HTR-8/SVneo (cell line): ENCODE results near the gene LRMDA.
"Not testable (repeated sequence)": the region's sequence is repeated elsewhere in the genome, so short reads cannot be mapped to it uniquely, and the experiment has no call there.

Source experiments
- DNase-seq: peaks from one replicate; pipeline ENCODE4 v3.0.0; 2011; ENCODE audit warnings: low spot score, mixed read lengths; ENCODE audit not compliant: insufficient read length
- FAIRE-seq: peaks from 2 replicates; lab custom pipeline; 2011; peaks lifted over from hg19 to GRCh38; lab: Jason Lieb, UNC

The LRMDA gene

DNA sequence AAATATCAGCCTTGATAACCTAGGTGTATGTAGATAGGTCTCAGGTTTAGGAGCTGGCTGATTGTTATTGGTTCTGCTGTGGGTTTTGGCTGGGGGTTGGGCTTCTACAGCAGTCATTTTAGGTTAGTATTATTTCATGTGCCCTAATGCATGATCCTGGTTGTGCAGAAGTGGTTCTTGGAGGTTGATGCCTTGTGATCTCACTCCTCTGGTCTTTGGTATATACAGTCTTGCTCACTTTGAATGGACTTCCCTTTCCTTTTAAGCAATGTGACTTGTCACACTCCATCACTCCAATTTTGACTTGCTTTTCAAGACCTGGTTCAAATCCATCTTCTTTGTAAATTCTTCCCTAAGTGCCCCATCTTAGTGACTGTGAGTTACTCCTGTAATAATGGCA lies 188.9 kb downstream of the LRMDA start:
- DNase-seq: no peak
- no peak for FAIRE-seq

DNA sequence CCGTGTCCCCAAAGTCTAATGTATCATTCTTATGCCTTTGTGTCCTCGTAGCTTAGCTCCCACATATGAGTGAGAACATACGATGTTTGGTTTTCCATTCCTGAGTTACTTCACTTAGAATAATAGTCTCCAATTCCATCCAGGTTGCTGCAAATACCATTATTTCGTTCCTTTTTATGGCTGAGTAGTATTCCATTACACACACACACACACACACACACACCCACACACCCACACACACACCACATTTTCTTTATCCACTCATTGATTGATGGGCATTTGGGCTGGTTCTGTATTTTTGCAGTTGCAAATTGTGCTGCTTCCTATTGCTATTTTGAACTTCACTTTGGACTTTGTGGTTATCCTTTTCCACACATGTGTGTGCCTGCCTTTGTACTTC lies 189.6 kb downstream of the LRMDA start:
- DNase-seq, FAIRE-seq: not testable (repeated sequence)

DNA sequence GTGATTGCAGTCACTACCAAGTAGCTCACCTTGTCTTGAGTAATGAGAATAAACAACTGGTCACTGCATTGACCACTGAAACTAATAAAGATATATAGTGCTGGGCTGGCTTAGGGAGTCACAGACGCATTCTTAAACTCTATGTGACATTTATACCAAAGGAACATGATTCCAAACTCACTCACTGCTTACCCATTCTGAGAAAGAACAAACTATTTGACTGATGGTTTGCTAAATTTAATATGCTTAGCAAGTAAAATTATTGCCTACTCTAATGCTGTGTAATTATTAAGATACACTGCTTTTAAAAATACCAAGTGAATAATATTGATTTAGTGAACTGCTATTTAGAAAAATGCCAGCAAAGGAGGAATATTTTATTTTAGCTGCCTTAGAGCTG lies 191.1 kb downstream of the LRMDA start:
- DNase-seq: no peak
- no peak for FAIRE-seq

DNA sequence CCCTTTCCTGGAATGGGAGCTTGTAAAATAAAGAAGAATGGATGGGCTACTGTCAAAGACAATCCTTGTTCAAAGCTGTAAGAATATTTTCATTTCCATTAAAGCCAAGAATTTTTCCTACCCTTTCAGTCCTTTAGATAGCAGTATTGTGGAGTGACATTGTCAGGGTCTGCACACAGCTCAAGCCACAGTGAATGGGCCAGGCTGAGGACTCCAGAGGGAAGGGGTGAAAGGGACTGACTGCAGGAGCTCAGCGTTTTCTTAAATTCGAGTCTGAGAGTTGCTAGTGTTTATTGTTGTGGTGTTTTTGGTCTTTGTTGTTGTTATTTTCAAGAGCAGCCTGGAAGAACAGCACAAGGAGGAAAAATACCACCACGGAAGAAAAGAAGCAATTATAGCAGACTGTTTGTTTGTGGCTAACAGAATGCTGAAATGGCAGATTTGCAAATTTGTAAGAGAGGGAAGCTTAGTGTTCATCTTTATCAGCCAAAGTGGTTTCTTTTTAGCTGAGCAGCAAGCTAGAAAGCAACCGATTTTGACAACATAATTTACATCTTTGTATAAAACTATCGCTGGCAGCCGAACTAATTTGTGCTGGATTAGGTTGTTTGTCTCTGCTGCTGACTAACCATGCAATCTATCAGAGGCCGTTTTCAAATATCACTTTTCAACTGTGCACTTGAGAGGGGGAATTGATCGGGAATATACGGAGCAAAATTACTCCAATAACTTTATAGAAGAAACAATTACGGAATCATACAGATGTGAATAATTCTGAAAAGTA lies 192.1 kb downstream of the LRMDA start:
- DNase-seq (no peak), FAIRE-seq (no peak)

DNA sequence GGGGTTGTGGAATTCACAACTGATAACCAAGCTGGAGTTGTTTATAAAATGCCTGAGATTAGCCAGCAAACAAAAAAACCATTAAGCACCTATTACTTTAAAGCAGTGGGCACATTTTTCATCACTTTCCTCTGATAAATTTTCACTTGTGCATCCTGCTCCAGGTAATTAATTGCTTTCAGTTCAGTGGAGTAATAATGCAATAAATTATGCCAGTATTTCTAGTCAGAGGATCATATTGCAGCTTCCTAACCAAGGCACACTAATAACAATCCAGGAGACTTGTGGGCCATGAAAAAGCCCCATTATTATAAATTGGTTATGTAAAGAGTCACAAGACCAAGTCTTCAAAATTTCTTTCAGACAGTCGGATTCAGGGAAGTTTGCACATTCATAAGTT lies 193.2 kb downstream of the LRMDA start:
- no peak for DNase-seq
- no peak for FAIRE-seq

DNA sequence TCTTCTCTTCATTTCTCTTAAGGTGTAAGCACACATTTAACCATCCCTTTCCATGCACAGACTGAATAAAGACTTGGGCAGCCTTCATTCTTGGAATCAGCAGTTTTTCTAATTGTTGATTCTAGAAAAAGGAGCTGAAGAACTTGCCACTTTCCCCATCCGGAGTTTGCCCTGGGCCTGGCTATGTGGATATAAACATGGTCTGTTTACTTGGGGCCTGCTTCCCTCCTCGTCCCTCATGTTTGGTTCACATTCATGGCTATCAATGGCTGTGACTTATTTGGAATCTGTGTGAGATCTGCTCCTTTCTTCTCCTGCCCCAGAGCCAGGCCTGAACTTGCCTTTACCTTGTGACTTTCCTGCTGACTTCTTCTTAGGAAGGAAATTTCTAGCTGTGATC lies 199.3 kb downstream of the LRMDA start:
- FAIRE-seq (no peak), DNase-seq (no peak)

DNA sequence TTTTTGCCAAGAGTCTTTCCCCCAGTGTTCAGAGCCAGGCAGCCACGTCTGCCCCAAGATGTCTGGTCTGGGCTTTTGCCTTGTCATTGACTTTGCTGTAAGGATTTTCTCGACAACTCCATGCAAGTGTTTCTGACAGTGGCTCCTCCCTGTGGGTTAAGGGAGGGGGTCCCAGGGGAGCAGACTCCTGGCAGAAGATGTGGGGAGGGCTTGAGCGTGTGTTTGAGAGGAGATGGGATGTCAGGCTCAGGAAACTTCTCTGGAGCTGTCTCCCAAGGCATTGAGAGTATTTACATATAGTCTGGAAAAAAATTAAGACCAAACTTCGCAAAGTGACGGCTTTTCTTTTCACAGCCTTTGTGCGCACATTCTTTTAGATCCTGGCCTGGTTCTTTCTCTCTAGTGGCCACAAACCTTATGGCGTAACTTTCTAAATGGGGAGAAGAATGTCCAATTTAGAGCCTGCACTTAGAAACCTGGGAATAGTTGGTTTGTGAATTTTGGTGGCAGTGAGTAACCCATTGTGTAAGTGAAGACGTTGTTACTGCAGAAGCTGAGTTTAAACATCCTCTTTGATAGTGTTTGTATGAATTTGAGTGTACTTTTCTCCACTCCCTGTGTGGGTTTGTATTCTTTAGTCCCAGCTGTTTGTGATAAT lies 201.5 kb downstream of the LRMDA start:
- FAIRE-seq (no peak), DNase-seq (no peak)

DNA sequence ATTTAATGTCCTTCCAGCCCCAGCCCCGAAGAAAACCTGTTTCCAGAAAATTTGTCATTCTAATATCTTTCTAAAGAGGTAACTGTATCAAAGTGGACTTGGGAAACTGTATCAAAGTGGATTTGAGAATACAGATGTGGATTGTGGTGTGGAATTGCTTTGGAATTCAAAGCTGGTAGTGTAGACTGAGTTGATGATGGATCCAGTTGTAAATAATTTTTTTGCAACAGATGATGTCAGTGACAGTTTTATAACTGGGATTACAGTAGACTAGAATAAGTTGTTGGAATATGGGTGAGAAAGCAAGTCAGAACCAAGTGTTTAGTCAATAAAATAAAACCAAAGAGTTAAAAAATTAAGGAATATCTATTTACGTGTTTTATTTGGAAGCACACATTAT lies 202.1 kb downstream of the LRMDA start:
- no peak for DNase-seq
- no peak for FAIRE-seq

DNA sequence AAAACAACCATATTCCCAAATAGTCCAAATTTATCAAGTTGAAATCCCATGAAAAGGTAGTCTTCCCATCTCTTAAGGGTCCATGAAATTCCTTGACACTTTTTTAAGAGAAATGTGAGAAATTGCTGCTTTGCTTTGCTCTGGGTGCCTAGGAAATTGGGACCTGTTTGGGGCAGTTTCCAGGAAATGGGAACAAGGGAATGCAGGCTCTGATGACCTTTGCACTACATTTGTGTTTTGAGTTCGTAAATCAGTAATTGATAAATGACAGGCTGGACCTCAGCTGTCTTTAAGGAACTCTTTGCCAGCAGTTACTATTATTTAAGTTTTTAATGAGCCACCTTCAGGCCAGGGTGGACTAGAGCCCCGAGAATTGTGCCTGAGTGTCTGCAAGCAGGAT lies 203.5 kb downstream of the LRMDA start:
- FAIRE-seq (no peak), DNase-seq (no peak)

DNA sequence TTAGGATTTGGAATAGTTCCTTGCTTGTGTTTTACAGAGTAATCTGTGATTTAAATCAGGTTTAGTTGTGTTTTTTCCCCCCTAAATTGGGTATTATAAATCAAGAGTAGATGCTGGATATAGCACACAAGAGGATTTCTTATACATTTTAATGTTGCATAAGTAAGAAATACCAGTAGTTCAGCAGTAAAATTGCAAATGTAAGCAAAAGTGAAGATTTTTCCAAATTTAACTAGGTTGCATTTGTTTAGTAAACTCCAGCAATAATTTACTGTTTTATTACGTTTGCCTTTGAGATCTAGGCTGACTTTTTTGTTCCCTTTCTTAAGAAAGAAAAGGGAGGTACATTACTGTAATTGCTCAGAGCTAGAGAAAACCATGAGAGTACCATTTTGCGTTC lies 207.3 kb downstream of the LRMDA start:
- FAIRE-seq (no peak), DNase-seq (no peak)

DNA sequence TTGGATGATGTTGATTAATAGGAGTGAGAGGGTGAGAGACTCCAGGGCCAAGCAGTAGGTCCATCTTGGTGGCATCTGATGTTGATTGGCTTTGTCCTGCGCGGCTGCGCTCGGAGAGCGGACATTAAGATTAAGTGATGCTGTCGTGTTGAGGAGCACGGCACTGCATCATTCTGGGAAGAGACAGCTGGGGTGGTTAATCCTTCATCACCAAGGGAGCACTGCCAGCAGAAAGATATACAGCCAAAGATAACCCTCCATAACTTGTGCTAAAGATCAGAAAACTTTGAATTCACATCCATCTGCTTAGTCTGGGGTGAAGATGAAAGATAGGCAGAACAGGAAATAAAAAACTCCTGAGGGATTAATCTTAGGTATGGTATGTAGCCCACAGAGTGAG lies 208.3 kb downstream of the LRMDA start:
- FAIRE-seq: no peak

DNA sequence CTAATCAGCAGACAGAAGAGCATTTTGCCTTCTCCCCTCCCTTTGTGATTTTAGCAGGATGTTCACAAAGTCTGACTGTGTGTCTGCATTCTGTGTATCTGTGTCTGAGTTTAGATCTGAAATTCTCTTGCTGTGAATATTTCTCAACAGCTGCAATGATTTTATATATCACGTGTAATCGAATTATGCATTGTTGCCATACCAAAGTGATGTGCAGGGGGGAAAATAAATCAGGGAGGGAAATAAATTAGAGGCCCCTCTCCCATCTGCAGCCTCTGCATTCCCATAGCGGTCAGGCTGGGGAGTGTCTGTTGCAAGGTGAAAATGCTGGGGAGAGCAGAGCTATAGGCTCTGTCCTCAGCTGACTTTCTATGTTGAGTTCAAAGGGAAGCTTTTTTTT lies 209.0 kb downstream of the LRMDA start:
- DNase-seq: no peak
- FAIRE-seq: no peak

More for the DNA sequence above, 208.3 kb downstream of the LRMDA start:
- no peak for DNase-seq

DNA sequence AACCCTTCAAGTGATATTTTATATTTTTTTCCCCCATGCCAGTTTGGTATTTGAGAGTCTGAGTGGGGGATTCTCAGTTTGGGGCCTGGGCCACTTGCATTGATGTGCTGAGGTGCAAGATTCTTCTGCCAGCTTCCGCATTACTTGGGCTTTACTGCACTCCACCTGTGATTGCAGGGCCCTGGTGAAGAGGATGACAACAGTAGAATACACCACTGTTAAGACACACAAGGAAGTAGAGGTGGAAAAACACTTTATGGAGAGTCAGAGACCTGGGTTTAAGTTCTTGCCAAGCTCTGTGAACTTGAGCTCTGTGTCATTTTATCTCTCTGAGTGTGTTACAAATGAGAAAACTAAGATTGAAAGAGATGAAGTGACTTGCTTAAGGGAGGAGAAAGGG lies 209.4 kb downstream of the LRMDA start:
- no peak for FAIRE-seq
- DNase-seq: no peak

DNA sequence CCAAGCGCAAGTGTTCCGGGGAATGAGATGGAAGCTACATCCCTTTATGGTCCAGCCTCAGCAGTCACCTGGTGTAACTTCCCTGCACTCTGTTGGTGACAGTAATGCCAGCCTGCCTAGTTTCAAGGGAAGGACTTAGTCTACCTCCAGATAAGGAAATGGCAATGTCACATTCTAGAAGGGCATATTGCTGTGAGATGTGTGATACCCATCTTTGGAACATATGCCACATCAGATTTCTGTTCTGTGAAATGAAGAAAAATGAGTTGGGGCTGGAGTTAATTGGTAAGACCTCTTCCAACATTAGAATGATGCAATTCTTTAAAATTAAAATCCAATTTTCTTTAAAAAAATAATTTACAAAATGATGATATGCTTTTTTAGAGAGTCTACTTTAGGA lies 212.0 kb downstream of the LRMDA start:
- DNase-seq (no peak), FAIRE-seq (no peak)

DNA sequence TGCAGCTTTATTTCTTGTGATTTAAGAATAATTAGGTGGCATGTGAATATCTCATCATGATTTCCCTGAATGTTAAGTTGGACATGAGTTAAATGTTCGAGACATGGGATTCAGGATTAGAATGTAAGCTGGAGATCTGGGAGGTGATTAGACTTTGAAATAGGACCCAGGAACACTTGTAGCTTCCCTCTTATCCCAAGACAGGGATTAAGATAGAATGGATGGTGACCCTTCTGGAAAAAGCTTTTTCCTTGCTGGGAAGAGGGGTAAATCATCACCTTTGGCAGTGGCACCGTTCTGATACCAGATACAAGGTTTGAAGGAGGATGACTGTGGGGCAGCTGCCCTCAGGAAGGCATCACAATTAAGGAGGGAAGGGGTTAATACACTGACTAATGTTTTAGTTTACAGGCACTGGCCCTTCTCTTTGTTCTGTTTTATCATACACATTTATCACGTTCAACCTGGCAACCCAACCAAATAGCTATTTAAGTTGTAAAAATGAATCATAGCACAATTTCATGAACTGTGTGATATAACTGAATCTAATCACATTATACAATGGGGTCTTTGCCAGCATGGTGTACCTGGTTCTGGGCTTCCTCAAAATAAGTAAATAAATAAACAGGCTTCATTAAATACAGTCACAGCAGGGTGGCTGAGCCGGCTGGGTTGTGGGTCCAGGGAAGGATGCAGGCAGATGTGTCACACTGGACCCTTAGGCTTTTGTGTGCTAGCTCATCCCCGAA lies 212.7 kb downstream of the LRMDA start:
- FAIRE-seq (no peak), DNase-seq (no peak)

DNA sequence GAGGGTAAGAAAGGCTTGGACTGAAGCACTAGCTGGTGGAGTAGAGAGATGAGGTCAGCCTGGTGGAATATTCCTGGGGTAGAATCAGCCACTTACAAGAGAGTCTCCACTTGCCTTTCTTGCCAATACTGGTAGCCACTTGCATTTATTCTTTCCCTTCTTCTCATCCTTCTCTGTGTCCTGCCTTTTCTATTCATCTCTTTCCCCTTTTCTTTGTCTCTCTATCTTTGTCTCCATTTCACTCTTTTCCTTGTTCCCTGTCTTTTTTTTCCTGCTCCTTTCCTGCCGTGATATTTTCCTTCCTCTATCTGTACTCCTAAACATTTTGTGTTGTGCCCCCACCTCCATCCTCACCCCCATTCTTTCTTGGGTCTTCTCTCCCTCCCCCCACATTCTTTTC lies 214.3 kb downstream of the LRMDA start:
- FAIRE-seq: no peak
- DNase-seq: no peak

DNA sequence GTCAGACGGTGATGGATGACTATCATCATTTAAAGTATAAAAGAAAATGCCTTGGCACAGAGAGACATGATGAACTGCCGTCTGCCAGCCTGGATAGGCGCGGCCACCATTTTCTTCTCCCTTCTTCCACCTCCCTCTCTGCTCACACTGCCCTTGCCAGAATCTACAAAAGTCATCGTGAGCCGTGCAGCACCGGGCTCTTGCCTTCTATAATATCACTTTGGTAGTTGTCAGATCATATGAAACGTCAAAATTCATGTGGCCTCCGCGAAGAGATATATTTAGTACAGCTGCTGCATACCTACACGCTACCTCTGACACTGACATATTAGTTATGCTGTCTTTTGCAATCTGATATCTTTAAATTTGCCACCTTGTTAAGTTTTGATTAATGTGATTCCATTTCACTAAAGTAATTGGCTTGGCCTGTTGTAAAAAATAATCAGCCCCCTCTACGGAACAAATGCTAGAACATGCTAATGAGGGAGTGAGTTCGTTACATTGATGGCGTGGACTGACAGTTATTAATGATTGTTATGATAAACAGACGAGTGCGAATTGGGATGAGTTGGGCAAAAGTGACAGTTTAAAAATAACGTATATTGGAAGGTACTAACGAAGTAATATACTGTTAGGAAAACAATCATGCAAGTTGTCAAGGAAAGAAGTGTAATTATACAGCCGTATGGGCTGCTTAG lies 214.9 kb downstream of the LRMDA start:
- DNase-seq (no peak), FAIRE-seq (no peak)

DNA sequence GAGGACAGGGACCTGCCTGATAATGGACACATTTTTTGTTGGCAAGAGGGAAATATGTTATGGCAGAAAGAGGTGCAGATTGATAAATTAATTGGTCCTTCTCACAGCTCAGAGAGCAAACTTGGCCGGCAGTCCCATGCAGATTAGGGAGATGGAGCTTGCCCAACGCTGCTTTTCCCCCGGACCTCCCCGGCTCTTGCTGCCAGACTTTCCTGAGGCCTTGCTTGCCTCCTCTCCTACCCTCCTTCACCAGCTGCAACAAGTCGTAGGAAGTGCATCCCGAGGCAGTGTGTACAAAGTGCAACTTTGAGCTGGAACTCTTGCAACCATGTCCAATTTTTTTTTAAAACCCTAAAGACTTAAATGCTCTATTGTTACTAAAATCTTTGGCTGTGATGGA lies 215.5 kb downstream of the LRMDA start:
- FAIRE-seq (no peak), DNase-seq (no peak)

DNA sequence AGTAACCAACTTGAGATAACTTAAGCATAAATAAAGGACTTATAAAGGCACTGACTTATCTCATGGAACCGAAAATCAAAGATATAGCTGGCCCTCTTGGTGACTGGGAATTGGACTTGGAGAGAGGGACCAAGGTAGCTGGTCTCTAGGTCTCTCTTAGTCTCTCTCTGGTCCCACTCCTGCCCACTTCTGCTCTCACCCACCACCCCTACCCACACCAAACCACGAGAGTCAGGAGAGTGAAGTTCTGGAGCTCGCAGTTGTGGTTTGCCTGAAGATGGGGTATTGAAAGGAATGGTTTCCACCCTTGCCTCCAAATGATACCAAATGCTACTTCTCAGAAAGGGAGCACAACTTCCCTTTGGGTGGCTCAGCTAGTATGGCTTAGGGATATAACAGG lies 216.3 kb downstream of the LRMDA start:
- no peak for DNase-seq
- no peak for FAIRE-seq

DNA sequence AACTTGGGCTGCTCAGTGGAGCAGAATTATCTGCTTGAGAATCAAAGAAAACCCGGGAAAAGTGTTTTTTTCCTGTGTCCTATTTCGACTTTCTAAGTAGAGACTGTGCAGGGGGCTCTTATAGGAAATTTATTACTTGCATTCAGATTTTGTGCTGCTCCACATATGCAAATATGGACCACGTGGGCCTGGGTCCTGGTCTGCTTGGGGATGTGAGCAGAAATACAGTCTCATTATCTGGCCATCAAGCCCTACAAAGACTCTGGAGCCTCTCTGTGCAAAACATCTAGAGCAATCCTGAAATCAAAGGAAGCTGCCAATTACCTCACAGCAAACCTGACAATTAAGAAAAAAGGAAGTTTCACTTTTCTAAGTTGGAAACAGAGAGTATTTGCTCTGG lies 216.9 kb downstream of the LRMDA start:
- FAIRE-seq: no peak
- no peak for DNase-seq

DNA sequence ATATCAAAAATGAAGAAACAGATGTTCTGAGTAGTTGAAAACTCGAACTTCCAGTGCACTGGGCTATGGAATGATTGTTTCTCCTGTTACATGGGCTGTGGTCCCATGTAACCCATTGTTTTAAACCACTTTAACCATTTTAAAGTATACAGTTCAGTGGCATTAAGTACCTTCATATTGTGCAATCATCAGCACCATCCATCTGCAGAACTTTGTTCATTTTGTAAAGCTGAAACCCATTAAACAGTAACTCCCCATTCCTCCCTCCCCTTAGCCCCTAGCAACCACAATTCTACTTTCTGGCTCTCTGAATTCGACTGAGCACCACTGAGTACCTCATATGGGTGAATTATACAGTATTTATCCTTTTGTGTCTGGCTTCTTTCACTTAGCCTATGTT lies 217.4 kb downstream of the LRMDA start:
- DNase-seq (no peak), FAIRE-seq (no peak)
